ENCODE data around the gene MAPT. TPM values are rescaled to one million over a fixed set of nuclear protein-coding genes. Genes with fewer than 3 reads are reported as not detected.

The MAPT gene
- total and polyA plus RNA-seq, 2 of the 13 experiments (the other 11 are each of a cell fraction or from before 2014, with no cell fraction given) = 2.1 to 2.8 TPM

DNA sequence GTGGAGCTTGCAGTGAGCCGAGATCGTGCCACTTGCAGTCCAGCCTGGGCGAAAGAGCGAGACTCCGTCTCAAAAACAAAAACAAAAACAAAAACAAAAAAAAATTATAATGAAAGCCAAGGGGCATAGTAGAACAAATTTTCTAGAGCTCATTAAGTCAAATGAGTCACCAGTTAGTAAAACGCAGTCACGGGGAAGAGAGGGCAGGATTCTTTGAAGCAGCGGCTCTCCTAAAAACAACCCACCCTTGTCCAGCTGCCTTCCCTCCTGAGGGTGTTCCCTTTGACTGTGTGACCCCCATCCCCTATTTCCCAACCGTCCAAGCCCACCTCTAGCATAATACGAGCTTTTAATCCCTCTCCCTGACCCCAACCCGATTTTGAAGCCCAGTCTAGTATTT lies 60.6 kb downstream of the MAPT start:
- WGBS (ENCODE audit: low lambda C conversion rate) = 65% methylated on average over 11 of the region's 11 CpGs
- Histone ChIP-seq H3K9ac (ENCODE audit: insufficient read depth, low read depth, low read length) (no peak overlapping the region), H4K20me1 (ENCODE audit: insufficient read depth, low read length) (no peaks in the 10 kb centered on the region), H3K27ac (ENCODE audit: extremely low read length, insufficient read depth, low read length) (no peak overlapping the region), H3K4me3 (replicated peaks in 1 of 3; ENCODE audit: insufficient read depth in 1 of 3, low read depth in 2 of 3, low read length in 3 of 3) (no peak overlapping the region), H3K79me2 (ENCODE audit: insufficient read depth, low read length) (no peaks in the 10 kb centered on the region), H3K27me3 (ENCODE audit: control insufficient read depth in 1 of 2, insufficient read depth in 2 of 2, low read length in 2 of 2) (peaks cover 3 to 5% of the 10 kb centered on the region in 2 experiments; a peak in 3 of 5 replicates), H3K4me1 (ENCODE audit: insufficient read depth, low read length) (no peaks in the 10 kb centered on the region), H2AFZ (ENCODE audit: low read length) (no peak overlapping the region), H3K4me2 (ENCODE audit: low read depth, low read length) (no peak overlapping the region), H3K9me3 (ENCODE audit: low read length) (no peaks in the 10 kb centered on the region), H3K36me3 (replicated peaks in 1 of 2; ENCODE audit: control insufficient read depth in 1 of 2, insufficient read depth in 2 of 2, low read length in 2 of 2) (no peaks in the 10 kb centered on the region)
- in situ Hi-C loops (cut with HindIII; ENCODE audit: extremely low pct_ligation_motif_present, low pct_unique_long_range_greater_than_20kb) = no loop called here
- no peak for TF ChIP-seq AHR (CRISPR knock-in tag; IDR thresholded peaks at IDR 0.05)
- TF ChIP-seq, protein P1, sequence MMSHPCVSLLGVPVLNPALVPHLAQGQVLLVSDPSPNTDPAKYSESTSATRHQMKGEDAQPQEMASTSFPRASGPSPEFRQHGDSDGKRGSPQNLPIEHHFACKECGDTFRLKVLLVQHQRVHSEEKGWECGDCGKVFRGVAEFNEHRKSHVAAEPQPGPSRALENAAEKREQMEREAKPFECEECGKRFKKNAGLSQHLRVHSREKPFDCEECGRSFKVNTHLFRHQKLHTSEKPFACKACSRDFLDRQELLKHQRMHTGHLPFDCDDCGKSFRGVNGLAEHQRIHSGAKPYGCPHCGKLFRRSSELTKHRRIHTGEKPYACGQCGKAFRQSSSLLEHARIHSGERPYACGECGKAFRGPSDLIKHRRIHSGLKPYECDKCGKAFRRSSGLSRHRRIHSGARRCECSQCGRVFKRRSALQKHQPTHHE (CRISPR knock-in tag; IDR thresholded peaks at IDR 0.05; ENCODE audit: borderline replicate concordance) = no peak
- TF ChIP-seq NR1H2 (CRISPR knock-in tag; IDR thresholded peaks at IDR 0.05; ENCODE audit: borderline replicate concordance, low read depth) = no peak
- no peak for TF ChIP-seq FOXA1 (IDR thresholded peaks at IDR 0.05)
- no peak for TF ChIP-seq FOXA1 (CRISPR knock-in tag; IDR thresholded peaks at IDR 0.05)
- TF ChIP-seq ZFP90 (CRISPR knock-in tag; IDR thresholded peaks at IDR 0.05; ENCODE audit: borderline replicate concordance) = no peak
- TF ChIP-seq ZNF180 (CRISPR knock-in tag; IDR thresholded peaks at IDR 0.05; ENCODE audit: borderline replicate concordance, low read depth) = no peak
- no peak for TF ChIP-seq NFATC3 (CRISPR knock-in tag; IDR thresholded peaks at IDR 0.05)
- no peak for TF ChIP-seq ESRRA (CRISPR knock-in tag; IDR thresholded peaks at IDR 0.05; ENCODE audit: low read depth)
- TF ChIP-seq TBL1XR1 (IDR thresholded peaks at IDR 0.05; ENCODE audit: borderline replicate concordance, low read length, partially characterized antibody) = no peak
- no peak for TF ChIP-seq TBP (CRISPR knock-in tag; IDR thresholded peaks at IDR 0.05)
- TF ChIP-seq FOSL1 (CRISPR knock-in tag; IDR thresholded peaks at IDR 0.05; ENCODE audit: borderline replicate concordance) = no peak
- no peak for TF ChIP-seq ZNF563 (CRISPR knock-in tag; IDR thresholded peaks at IDR 0.05)
- no peak for TF ChIP-seq ZNF205 (CRISPR knock-in tag; IDR thresholded peaks at IDR 0.05)
- TF ChIP-seq ZNF558 (CRISPR knock-in tag; IDR thresholded peaks at IDR 0.05; ENCODE audit: borderline replicate concordance) = no peak
- TF ChIP-seq HDAC1 (CRISPR knock-in tag; IDR thresholded peaks at IDR 0.05) = no peak
- TF ChIP-seq, protein P2, sequence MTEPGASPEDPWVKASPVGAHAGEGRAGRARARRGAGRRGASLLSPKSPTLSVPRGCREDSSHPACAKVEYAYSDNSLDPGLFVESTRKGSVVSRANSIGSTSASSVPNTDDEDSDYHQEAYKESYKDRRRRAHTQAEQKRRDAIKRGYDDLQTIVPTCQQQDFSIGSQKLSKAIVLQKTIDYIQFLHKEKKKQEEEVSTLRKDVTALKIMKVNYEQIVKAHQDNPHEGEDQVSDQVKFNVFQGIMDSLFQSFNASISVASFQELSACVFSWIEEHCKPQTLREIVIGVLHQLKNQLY (CRISPR knock-in tag; IDR thresholded peaks at IDR 0.05) = no peak
- TF ChIP-seq NFYB (CRISPR knock-in tag; IDR thresholded peaks at IDR 0.05) = no peak
- DNase-seq (ENCODE audit: low spot score) (no peak), ATAC-seq (no peak), FAIRE-seq (no peak)
- CTCF ChIA-PET (ENCODE audit: low intra/inter-chr PET ratio, low total read pairs) = no interaction called here
- intact Hi-C loops (cut with micrococcal nuclease; ENCODE audit: unreplicated experiment) = no loop called here
- POLR2A ChIA-PET = no interaction called here
- no TSS peak for BruUV-seq (replicated peaks)

Data from HepG2 (cell line).